ENCODE results near the gene ZNF574. TPM values are rescaled to one million over a fixed set of nuclear protein-coding genes. Genes with fewer than 3 reads are reported as not detected.

ZNF574 gene
- polyA plus RNA-seq, 1 donor: 10.1 TPM

- no peak for DNase-seq (ENCODE audit: low read depth)
These were observed 49.6 kb downstream of the ZNF574 start for GRCh38 chr19:42125536-42125935.

GRCh38 chr19:42126574-42126973 is 50.6 kb downstream of the ZNF574 start:
- DNase-seq (ENCODE audit: low read depth): no peak

GRCh38 chr19:42129399-42130253 is 53.7 kb downstream of the ZNF574 start:
- no peak for DNase-seq (ENCODE audit: low read depth)

GRCh38 chr19:42130254-42130573 is 54.2 kb downstream of the ZNF574 start:
- no peak for DNase-seq (ENCODE audit: low read depth)

Other genes with a start within 250 kb of the ZNF574 start
- gene LYPD4, start 231.5 kb upstream of the ZNF574 start, polyA plus RNA-seq (ENCODE audit: insufficient read length): not detected
- not detected for gene DMRTC2, start 231.1 kb upstream of the ZNF574 start, polyA plus RNA-seq (ENCODE audit: insufficient read length)
- gene RPS19, start 215.9 kb upstream of the ZNF574 start, polyA plus RNA-seq (ENCODE audit: insufficient read length): 2,505 TPM
- gene CD79A, start 198.9 kb upstream of the ZNF574 start, polyA plus RNA-seq (ENCODE audit: insufficient read length): 0.73 TPM
- gene ARHGEF1, start 193.0 kb upstream of the ZNF574 start, polyA plus RNA-seq (ENCODE audit: insufficient read length): 34.3 TPM
- 0.11 TPM for gene ERFL, start 147.7 kb upstream of the ZNF574 start, polyA plus RNA-seq (ENCODE audit: insufficient read length)
- 64.5 TPM for gene RABAC1, start 116.8 kb upstream of the ZNF574 start, polyA plus RNA-seq (ENCODE audit: insufficient read length)
- 0.61 TPM for gene ATP1A3, start 81.9 kb upstream of the ZNF574 start, polyA plus RNA-seq (ENCODE audit: insufficient read length)
- 2.5 TPM for gene GRIK5, start 6.0 kb upstream of the ZNF574 start, polyA plus RNA-seq (ENCODE audit: insufficient read length)
- 1.3 TPM for gene POU2F2, start 56.3 kb downstream of the ZNF574 start, polyA plus RNA-seq (ENCODE audit: insufficient read length)
- 13.3 TPM for gene DEDD2, start 141.5 kb downstream of the ZNF574 start, polyA plus RNA-seq (ENCODE audit: insufficient read length)
- 5.1 TPM for gene ZNF526, start 144.1 kb downstream of the ZNF574 start, polyA plus RNA-seq (ENCODE audit: insufficient read length)
- gene GSK3A, start 166.4 kb downstream of the ZNF574 start, polyA plus RNA-seq (ENCODE audit: insufficient read length): 42.1 TPM
- 33.8 TPM for gene ERF, start 179.0 kb downstream of the ZNF574 start, polyA plus RNA-seq (ENCODE audit: insufficient read length)
- gene CIC, start 193.1 kb downstream of the ZNF574 start, polyA plus RNA-seq (ENCODE audit: insufficient read length): 34.2 TPM
- gene PRR19, start 226.0 kb downstream of the ZNF574 start, polyA plus RNA-seq (ENCODE audit: insufficient read length): 0.49 TPM
- gene PAFAH1B3, start 226.5 kb downstream of the ZNF574 start, polyA plus RNA-seq (ENCODE audit: insufficient read length): 22.3 TPM
- gene TMEM145, start 237.1 kb downstream of the ZNF574 start, polyA plus RNA-seq (ENCODE audit: insufficient read length): 0.43 TPM
- gene MEGF8, start 249.5 kb downstream of the ZNF574 start, polyA plus RNA-seq (ENCODE audit: insufficient read length): 30.3 TPM

Data from forelimb muscle (tissue), 1 donor.